ENCODE data around the gene CAMK4.

DNA sequence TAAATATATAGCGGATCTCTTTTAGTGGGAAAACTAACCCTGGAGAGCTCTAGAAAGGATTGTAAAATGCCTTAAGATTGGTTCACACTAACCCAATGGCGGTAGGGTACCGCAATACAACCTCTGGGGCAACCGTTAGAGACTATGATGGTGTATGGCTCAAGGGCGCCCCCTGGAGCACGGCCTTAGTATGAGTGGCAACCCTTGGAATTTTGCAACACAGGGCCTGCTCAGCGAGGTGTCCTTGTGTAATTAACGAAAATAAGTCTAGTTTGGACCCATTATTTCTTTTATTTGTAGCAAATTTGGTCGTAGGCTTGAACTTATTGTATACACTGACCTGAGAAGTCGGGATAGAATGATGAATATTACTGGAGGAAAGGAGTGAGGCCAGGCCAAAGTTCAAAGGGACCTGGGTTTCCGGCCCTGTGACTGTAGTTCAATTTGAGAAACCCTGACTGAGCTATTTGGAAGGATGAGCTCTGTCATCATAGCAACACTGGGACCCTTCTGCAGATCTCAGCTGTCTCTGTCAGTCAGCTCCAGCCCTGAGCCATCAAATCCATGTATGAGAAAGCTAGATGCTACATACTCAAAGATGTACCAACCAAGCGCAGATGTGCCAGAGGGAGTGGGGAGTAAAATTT is 54.8 kb downstream of the CAMK4 start:
- peak; percentile 53 to 71 (median 62) for TF ChIP-seq CTCF (IDR thresholded peaks at IDR 0.05)
- TF ChIP-seq POLR2A (IDR thresholded peaks at IDR 0.05) = no peak
